Measurements from ENCODE around the gene BLZF1. TPM values are rescaled to one million over a fixed set of nuclear protein-coding genes. Genes with fewer than 3 reads are reported as not detected.
A peak's percentile ranks its signal among the peaks of the same experiment; 100 is the strongest.
"Not testable (repeated sequence)": the region's sequence is repeated elsewhere in the genome, so short reads cannot be mapped to it uniquely, and the experiment has no call there.

BLZF1 gene
- polyA plus RNA-seq, 1 donor from 2014 or later = 9.2 TPM

DNA sequence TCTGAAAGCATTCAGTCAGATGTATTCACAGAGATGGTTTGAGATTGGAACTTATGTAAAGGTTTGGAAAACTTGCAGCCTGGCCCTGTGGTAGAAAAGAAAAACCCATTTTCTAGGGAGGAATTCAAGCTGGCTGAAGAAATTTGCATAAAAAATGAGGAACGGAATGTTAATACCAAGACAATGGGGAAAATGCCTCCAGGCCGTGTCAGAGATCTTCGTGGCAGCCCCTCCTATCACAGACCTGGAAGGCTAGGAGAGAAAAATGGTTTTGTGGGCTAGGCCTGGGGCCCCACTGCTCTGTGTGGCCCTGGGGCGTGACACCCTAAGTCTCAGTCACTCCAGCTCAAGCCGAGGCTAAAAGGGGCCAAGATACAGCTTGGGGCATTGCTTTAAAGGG lies 27.1 kb upstream of the BLZF1 start:
- H3K9me3 Mint-ChIP-seq = peaks cover 0 to 2% (median 0%) of the 10 kb centered on the region in 3 donors
- no peak overlapping the region for H3K27ac Mint-ChIP-seq
- H3K4me3 Mint-ChIP-seq = peak overlapping the region in 1 of 4 donors; percentile 49
- peaks cover 8% of the 10 kb centered on the region for H3K36me3 Mint-ChIP-seq
- H3K27me3 Mint-ChIP-seq = peaks cover 2% of the 10 kb centered on the region
- peaks cover 2 to 9% (median 8%) of the 10 kb centered on the region in 3 donors for H3K4me1 Mint-ChIP-seq

DNA sequence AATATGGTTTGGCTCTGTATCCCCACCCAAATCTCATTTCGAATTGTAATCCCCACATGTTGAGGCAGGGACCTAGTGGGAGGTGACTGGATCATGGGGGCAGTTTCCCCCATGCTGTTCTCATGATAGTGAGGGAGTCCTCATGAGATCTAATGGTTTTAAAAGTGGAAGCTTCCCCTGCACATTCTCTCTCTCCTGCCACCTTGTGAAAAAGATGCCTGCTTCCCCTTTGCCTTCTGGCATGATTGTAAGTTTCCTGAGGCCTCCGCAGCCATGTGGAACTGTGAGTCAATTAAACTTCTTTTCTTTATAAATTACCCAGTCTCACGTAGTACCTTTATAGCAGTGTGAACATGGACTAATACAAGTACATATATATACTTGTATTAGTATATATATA lies 25.9 kb upstream of the BLZF1 start:
- H3K4me3 Mint-ChIP-seq, H3K4me1 Mint-ChIP-seq, H3K9me3 Mint-ChIP-seq, H3K36me3 Mint-ChIP-seq, H3K27me3 Mint-ChIP-seq, H3K27ac Mint-ChIP-seq: not testable (repeated sequence)

DNA sequence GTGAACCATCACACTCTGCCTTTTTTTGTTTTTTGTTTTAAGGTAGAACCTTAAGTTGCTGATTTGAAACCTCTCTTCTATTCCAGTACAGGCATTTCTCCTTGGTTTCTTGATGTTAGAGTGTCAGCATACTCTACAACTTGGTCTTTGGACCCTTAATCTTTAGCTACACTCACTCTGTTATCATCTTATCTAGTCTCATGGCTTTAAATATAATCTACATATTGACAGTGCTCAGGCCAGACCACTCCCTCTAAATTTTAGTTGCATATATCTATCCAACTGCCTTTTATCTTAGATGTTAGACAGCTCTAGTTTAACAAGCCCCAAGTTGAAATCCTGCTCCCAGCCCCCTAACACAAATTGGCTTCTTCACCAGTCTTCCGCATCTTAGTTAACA lies 22.5 kb upstream of the BLZF1 start:
- Mint-ChIP-seq H3K36me3 (peaks cover 3% of the 10 kb centered on the region), H3K4me1 (peaks cover 4 to 7% (median 6%) of the 10 kb centered on the region in 3 donors), H3K27ac (no peak overlapping the region), H3K27me3 (peaks cover 1% of the 10 kb centered on the region), H3K4me3 (no peak overlapping the region), H3K9me3 (no peaks in the 10 kb centered on the region)

DNA sequence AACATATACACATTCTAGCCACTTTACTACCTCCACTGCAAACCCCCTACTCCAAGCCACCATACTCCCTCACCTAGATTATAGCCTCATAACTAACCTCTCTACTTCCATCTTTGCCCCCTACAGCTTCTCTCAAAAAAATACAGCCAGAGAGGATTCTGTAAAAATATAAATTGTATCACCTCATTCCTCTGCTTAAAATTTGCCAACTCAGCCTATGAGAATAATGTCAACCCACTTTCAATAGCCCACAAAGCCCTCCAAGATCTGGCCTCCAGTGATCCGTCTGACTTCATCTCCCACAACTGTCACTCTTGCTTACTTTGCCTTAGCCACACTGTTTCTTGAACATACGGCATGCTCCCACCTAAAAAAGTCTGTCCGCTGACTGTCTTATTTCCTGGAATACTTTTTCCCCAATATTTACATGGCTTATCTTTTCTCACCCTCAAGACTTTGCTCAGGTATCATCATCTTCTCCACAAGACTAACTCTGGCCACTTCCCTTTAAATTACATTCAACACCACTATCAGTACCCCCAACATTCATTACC lies 21.9 kb upstream of the BLZF1 start:
- Mint-ChIP-seq H3K27ac (no peak overlapping the region), H3K27me3 (no peaks in the 10 kb centered on the region), H3K36me3 (peaks cover 3% of the 10 kb centered on the region)

DNA sequence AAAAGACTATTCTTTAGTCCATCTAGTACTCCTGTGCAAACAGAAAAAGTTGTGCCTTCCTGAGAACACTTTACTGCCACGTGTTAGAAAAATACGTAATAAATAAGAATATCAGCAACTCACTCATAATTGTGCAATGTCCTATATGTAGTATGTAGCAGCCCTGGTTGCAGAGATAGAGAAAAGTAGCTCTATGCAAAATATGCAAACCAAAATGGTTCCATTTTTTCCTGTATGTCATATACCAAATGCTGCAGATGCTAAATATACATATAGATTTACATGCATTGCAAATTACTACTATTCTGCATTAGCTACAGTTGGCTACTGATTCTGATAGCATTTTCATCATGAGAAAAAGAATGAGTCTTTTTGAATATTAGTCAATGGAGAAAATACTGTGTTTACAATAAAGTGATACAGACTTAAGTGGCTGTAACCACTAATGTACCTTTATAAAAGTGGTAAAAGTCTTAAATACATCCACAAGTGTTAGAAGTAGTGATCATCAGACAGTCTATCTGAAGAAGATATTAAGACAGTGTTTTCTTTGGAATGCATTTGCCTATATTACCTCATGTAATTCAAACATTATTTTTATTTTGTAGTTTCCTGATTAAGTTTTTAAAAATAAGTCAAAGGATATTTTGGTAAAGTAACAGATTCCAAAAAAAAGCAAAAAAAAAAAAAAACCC lies 20.2 kb upstream of the BLZF1 start:
- Mint-ChIP-seq H3K27ac (no peak overlapping the region), H3K36me3 (peaks cover 4% of the 10 kb centered on the region), H3K27me3 (no peaks in the 10 kb centered on the region), H3K9me3 (no peaks in the 10 kb centered on the region), H3K4me3 (no peak overlapping the region), H3K4me1 (peaks cover 0 to 3% (median 0%) of the 10 kb centered on the region in 3 donors)

More for the DNA sequence above, 21.9 kb upstream of the BLZF1 start:
- Mint-ChIP-seq H3K4me1 (peaks cover 0 to 3% (median under 1%) of the 10 kb centered on the region in 3 donors), H3K9me3 (no peaks in the 10 kb centered on the region), H3K4me3 (no peak overlapping the region)

DNA sequence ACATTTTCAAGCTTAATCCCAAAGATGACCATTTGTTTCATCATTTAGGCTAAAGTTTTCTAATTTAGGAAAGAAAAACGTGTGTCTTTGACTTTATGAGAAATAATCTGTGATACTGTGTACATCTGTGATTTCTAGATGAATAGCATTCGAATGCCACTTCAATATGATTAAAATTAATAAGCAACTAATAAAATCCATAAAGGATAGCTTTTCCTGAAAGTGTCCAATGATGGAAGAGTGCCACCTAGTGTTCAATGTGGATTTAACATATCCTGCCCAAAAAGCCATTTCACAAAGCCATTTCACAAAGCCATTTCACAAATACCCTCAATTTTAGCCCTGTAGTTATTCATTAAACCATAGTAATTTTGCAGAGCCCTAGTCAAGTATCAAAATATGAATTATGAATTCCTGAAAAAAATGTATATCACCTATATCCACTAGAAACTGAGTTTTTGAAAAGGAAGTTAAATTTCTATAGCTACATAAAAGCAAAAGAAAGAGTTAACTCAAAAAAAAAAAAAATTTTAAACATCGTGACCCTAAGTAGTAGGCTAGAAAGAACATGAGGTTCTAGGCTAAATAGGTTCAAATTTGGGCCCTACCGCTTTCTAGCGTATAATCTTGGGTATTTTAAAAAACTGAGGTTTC lies 19.5 kb upstream of the BLZF1 start:
- H3K4me1 Mint-ChIP-seq = peaks cover 0 to 3% (median 0%) of the 10 kb centered on the region in 3 donors
- H3K36me3 Mint-ChIP-seq = peaks cover 7% of the 10 kb centered on the region
- H3K9me3 Mint-ChIP-seq = no peaks in the 10 kb centered on the region
- no peak overlapping the region for H3K4me3 Mint-ChIP-seq
- H3K27ac Mint-ChIP-seq = no peak overlapping the region
- H3K27me3 Mint-ChIP-seq = no peaks in the 10 kb centered on the region

DNA sequence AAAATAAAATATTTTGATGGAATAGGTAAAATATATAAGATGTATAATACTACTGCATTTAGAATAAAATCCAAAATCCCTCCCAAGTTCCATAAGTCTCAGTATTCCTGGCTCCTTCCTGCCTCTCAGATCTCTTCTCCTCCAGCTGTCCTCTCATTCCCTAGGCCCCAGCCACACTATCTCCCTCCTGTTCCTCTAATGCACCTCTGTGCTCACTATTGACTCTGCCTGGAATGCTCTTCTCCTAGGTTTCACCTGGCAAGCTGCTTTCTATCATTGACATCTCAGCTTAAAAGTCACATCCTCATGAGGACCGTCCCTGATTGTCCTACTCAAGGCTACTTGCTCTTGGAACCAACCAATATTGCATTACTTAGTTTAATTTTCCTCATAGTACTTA lies 7.6 kb upstream of the BLZF1 start:
- H3K36me3 Mint-ChIP-seq = peaks cover 5% of the 10 kb centered on the region
- H3K4me1 Mint-ChIP-seq = peaks cover 0 to 6% (median 4%) of the 10 kb centered on the region in 3 donors
- H3K27ac Mint-ChIP-seq = no peak overlapping the region
- H3K4me3 Mint-ChIP-seq = no peak overlapping the region
- peaks cover 0 to 5% (median 0%) of the 10 kb centered on the region in 3 donors for H3K9me3 Mint-ChIP-seq
- no peaks in the 10 kb centered on the region for H3K27me3 Mint-ChIP-seq

DNA sequence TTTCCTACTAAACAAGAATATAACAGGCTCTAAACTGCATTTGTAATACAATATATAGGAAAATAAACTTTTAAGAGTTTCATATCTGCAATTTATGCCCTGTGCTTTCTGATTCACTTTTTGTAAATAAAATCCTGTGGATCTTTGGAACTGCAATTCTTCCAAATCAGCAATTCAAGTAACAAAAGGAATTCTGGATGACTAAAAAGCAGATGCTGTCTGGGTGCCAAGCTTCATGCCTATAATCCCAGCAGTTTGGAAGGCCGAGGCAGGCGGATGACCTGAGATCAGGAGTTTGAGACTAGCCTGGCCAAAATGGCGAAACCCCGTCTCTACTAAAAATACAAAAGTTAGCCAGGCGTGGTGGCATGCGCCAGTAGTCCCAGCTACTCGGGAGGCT lies 6.7 kb upstream of the BLZF1 start:
- Mint-ChIP-seq H3K4me1 (peaks cover 0 to 6% (median 4%) of the 10 kb centered on the region in 3 donors), H3K36me3 (peaks cover 5% of the 10 kb centered on the region), H3K4me3 (no peak overlapping the region), H3K27me3 (no peaks in the 10 kb centered on the region), H3K27ac (no peak overlapping the region), H3K9me3 (peaks cover 0 to 5% (median 0%) of the 10 kb centered on the region in 3 donors)

DNA sequence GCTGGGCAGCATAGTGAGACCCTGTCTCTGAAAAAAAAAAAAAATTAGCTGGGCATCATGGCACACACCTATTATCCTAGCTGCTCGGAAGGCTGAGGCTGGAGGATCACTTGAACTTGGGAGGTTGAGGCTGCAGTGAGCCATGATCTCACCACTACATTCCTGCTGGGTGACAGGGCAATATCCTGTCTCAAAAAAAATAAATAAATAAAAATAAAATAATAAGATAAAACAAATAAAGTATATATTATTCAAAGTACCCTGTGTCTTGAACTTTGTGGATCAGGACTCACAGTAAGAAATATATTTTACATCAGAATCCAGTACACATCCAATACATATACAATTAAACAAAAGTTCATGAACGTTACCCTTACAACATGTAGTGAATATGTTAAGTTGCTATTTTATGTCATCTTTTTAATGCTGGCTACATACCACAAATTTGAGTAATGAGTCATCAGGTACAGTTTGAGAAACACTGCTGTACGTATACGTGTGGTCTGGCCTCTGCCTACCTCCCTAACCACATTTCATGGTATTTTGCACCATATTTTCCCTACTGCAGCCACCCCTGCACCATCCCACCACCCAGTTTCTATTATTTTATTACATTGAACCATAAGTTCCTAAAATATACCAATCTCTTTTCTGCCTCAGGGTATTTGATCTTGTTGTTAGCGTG lies 4.8 kb upstream of the BLZF1 start:
- peak overlapping the region in 1 of 4 donors; percentile 5 for H3K4me3 Mint-ChIP-seq
- peak overlapping the region in 1 of 3 donors; percentile 59 for H3K27ac Mint-ChIP-seq
- H3K9me3 Mint-ChIP-seq = peaks cover 0 to 5% (median 0%) of the 10 kb centered on the region in 3 donors
- no peaks in the 10 kb centered on the region for H3K27me3 Mint-ChIP-seq
- peaks cover 5% of the 10 kb centered on the region for H3K36me3 Mint-ChIP-seq
- peaks cover 0 to 6% (median 4%) of the 10 kb centered on the region in 3 donors for H3K4me1 Mint-ChIP-seq

DNA sequence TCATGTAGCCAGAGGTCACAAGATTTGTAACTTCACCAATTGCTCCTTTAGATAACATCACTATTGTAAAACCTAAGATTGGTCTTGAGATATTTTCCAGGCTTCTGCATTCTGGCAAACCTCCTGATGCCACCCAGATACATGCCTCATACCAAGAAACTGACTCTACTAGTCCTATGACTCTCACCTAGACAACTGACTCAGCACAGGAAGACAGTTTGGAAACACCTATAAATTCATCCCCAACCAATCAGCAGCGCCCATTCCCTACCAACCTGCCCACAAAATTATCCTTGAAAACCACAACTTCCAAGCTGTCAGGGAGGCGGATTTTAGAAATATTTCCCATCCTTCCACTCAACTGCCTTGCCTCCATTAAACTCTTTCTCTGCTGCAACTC lies 3.0 kb upstream of the BLZF1 start:
- H3K27me3 Mint-ChIP-seq = no peaks in the 10 kb centered on the region
- H3K27ac Mint-ChIP-seq = peak overlapping the region in 1 of 3 donors; percentile 11
- H3K4me3 Mint-ChIP-seq = peak overlapping the region in 1 of 4 donors; percentile 32
- H3K36me3 Mint-ChIP-seq = peaks cover 5% of the 10 kb centered on the region
- H3K9me3 Mint-ChIP-seq = peaks cover 0 to 5% (median 0%) of the 10 kb centered on the region in 3 donors
- H3K4me1 Mint-ChIP-seq = peaks cover 0 to 10% (median 6%) of the 10 kb centered on the region in 3 donors

DNA sequence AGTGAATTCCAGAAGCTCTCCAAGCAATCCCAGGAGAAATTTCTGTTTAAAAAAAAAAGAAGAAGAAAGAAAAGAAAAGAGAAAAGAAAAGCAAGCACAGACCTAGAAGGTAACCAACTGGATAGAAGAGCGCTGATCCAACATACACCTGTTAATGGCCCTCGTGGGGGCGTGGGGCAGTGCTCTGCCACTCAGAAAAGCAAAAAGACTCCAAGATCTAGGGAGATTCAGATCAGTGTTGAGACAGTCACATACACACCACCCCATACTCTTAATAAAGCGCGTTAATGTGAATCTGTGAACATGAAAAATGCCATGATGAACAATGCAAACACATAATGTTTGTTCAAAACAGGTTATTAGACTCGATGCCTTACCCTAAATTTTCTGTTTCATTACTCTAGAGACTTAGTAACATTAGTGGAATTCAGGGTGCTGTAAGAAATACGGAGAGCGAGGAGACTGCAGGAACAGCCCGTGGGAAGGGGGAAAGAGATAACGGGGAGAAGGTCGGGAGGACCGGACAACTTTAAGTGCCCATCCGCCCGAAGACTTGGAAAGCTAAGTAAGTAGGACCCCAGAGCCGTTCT lies 804 bp upstream of the BLZF1 start:
- Mint-ChIP-seq H3K4me1 (peaks cover 0 to 16% (median 10%) of the 10 kb centered on the region in 3 donors), H3K27me3 (no peaks in the 10 kb centered on the region), H3K9me3 (peaks cover 0 to 5% (median 0%) of the 10 kb centered on the region in 3 donors), H3K27ac (no peak overlapping the region), H3K4me3 (no peak overlapping the region), H3K36me3 (peaks cover 7% of the 10 kb centered on the region)

DNA sequence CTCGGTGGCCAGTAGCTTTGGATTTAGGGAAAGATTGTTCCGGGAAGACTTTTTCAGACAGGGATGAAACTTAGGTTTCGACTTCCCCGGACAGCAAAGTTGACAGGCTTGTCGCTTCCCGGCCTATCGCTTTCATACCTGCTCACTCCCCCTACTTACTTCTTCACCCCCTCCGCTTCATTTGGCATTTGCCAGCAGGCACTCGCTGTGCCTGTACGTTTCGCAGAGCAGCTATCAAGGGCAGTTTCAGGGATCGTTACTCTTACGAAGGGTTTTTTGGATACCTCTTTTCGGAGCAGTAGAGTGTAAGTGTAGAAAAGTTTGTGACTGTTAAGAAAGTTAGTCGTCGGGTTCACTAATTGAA lies 393 bp downstream of the BLZF1 start:
- no peaks in the 10 kb centered on the region for H3K27me3 Mint-ChIP-seq
- no peak overlapping the region for H3K27ac Mint-ChIP-seq
- H3K9me3 Mint-ChIP-seq = peaks cover 0 to 5% (median 0%) of the 10 kb centered on the region in 3 donors
- peaks cover 9% of the 10 kb centered on the region for H3K36me3 Mint-ChIP-seq
- H3K4me3 Mint-ChIP-seq = no peak overlapping the region
- peaks cover 0 to 15% (median 10%) of the 10 kb centered on the region in 3 donors for H3K4me1 Mint-ChIP-seq

DNA sequence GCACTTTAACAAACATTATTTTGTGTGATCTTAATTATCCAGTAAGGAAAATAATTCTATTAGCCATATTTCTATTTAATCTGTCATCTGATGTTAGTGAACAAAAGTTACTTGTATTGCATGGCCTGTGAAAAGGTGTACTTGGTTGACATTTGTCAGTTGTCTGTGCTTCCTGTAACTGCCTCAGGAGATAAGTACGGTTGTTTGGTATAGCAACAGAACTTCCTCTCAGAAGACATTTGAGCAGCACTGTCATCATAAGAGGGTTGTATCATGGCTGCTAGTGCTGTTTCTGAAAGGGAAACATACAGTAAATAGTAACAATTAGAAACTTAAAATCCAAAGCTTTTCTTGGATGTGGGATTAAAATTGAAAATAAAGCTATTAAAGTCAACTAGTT lies 3.4 kb downstream of the BLZF1 start:
- Mint-ChIP-seq H3K4me1 (peaks cover 0 to 12% (median 7%) of the 10 kb centered on the region in 3 donors), H3K36me3 (peaks cover 4% of the 10 kb centered on the region), H3K27me3 (no peaks in the 10 kb centered on the region), H3K4me3 (no peak overlapping the region), H3K27ac (no peak overlapping the region), H3K9me3 (no peaks in the 10 kb centered on the region)

DNA sequence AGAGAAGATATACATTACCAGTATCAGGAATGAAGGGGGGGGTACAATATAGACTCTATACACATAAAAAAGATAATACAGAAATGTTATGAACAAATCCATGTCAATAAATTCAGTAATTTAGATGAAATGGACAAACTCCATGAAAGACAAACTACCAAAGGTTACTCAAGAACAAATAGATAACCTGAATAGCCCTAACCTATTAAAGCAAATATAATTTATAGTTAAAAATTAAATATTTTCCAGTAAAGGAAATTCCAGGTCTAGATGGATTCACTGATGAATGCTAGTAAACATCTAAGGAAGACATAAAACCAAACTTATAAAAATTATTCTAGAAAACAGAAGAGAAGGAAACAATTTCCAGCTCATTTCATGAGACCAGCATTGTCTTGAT lies 13.2 kb downstream of the BLZF1 start:
- H3K27me3 Mint-ChIP-seq = no peaks in the 10 kb centered on the region
- H3K4me1 Mint-ChIP-seq = no peaks in the 10 kb centered on the region
- H3K9me3 Mint-ChIP-seq = no peaks in the 10 kb centered on the region
- peaks cover 11% of the 10 kb centered on the region for H3K36me3 Mint-ChIP-seq
- no peak overlapping the region for H3K27ac Mint-ChIP-seq
- no peak overlapping the region for H3K4me3 Mint-ChIP-seq

DNA sequence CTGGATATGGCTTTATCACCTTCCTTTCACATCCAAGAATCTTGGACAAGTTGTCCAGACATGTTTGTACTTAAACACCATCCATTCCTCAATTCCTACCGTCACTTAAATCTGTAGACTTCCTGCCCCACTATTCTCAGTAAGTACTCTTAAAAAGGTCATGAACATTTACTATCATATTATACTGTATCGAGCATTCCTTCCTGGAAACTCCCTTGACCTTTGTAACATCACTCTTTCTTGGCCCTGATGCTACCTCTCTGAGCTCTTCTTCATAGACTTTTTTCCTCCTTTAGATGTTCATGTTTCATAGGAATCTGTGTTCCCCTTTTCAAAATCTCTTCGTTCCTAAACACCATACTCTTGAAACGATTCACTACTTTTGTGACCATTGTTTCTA lies 15.5 kb downstream of the BLZF1 start:
- no peaks in the 10 kb centered on the region for H3K4me1 Mint-ChIP-seq
- H3K27ac Mint-ChIP-seq = no peak overlapping the region
- peaks cover 12% of the 10 kb centered on the region for H3K36me3 Mint-ChIP-seq
- no peak overlapping the region for H3K4me3 Mint-ChIP-seq
- no peaks in the 10 kb centered on the region for H3K27me3 Mint-ChIP-seq
- H3K9me3 Mint-ChIP-seq = no peaks in the 10 kb centered on the region
